CD8-positive, alpha-beta memory T cell (primary cell): ENCODE results near the gene ZCCHC10. TPM values are rescaled to one million over a fixed set of nuclear protein-coding genes. Genes with fewer than 3 reads are reported as not detected.
"Not testable (repeated sequence)": the region's sequence is repeated elsewhere in the genome, so short reads cannot be mapped to it uniquely, and the experiment has no call there.

Experiments used
- CTCF ChIA-PET: fragments of 350-600 bp; sonication (Branson Sonifier 250); formaldehyde crosslinking; loops from one replicate; lab custom pipeline; 2021; ENCODE audit warnings: antibody characterized with exemption; lab: Charles Lee
- POLR2A ChIA-PET: fragments of 350-600 bp; sonication (Branson Sonifier 250); formaldehyde crosslinking; loops from one replicate; lab custom pipeline; 2021; ENCODE audit warnings: antibody characterized with exemption; lab: Charles Lee
- DNase-seq, 5 donors: peaks; one replicate each; pipeline versions ENCODE4 v3.0.0 to v3.0.0-alpha.2; 2020 to 2022; ENCODE audit warnings: mixed read lengths in 1 of 5
- H3K27ac ChIP-seq: one replicate; pipeline ENCODE4 v1.7.0; 2013; ENCODE audit warnings: low read depth, mild to moderate bottlenecking, low read length, moderate library complexity
- H3K27me3 ChIP-seq: 2 replicates; pipeline ENCODE4 v1.7.0; 2013; ENCODE audit warnings: low read length, mild to moderate bottlenecking; ENCODE audit not compliant: insufficient read depth, poor library complexity, severe bottlenecking
- H3K36me3 ChIP-seq: 2 replicates; pipeline ENCODE4 v1.7.0; 2013; ENCODE audit warnings: mild to moderate bottlenecking, low read length, moderate library complexity; ENCODE audit not compliant: insufficient read depth
- H3K4me1 ChIP-seq: 2 replicates; pipeline ENCODE4 v1.7.0; 2013; ENCODE audit warnings: mild to moderate bottlenecking, low read length, moderate library complexity; ENCODE audit not compliant: insufficient read depth
- H3K4me3 ChIP-seq: 2 replicates; pipeline ENCODE4 v1.7.0; 2013; ENCODE audit warnings: mild to moderate bottlenecking, low read length
- H3K9me3 ChIP-seq: 2 replicates; pipeline ENCODE4 v1.7.0; 2013; ENCODE audit warnings: mild to moderate bottlenecking, low read length
- H3K27ac Mint-ChIP-seq, 8 donors: one replicate each; pipeline ENCODE4 v1.8.0; 2020 to 2021; ENCODE audit warnings: mixed read lengths in 8 of 8, mild to moderate bottlenecking in 6 of 8, inconsistent platforms in 3 of 8, moderate library complexity in 3 of 8
- H3K27me3 Mint-ChIP-seq, 2 donors: one replicate each; pipeline ENCODE4 v1.8.0; 2020 to 2021; ENCODE audit warnings: mixed read lengths in 2 of 2, mild to moderate bottlenecking in 1 of 2, moderate library complexity in 1 of 2
- H3K36me3 Mint-ChIP-seq, 3 donors: one replicate each; pipeline ENCODE4 v1.8.0; 2020 to 2021; ENCODE audit warnings: mixed read lengths in 3 of 3, inconsistent platforms in 1 of 3, mild to moderate bottlenecking in 1 of 3
- H3K4me1 Mint-ChIP-seq, 3 donors: one replicate each; pipeline ENCODE4 v1.8.0; 2020 to 2021; ENCODE audit warnings: mixed read lengths in 3 of 3, inconsistent platforms in 1 of 3, mild to moderate bottlenecking in 1 of 3
- H3K4me3 Mint-ChIP-seq, 7 donors: one replicate each; pipeline ENCODE4 v1.8.0; 2020 to 2021; ENCODE audit warnings: mixed read lengths in 7 of 7, mild to moderate bottlenecking in 6 of 7, moderate library complexity in 4 of 7, inconsistent platforms in 2 of 7
- H3K9me3 Mint-ChIP-seq, 5 donors: one replicate each; pipeline ENCODE4 v1.8.0; 2020 to 2022; ENCODE audit warnings: mixed read lengths in 5 of 5, mild to moderate bottlenecking in 3 of 5, moderate library complexity in 2 of 5, inconsistent platforms in 1 of 5
- polyA plus RNA-seq: library from polyadenylated mRNA; unstranded; fragments of 300-500 nt; fragmentation: Illumina TruSeq; gene quantifications from one replicate; pipeline ENCODE4 v1.2.3, GENCODE V29; 2021
- total RNA-seq, 2 experiments: library from RNA; stranded (reverse); gene quantifications; one replicate each; pipeline ENCODE4 v1.2.3, GENCODE V29; 2021

Gene ZCCHC10
- total and polyA plus RNA-seq, 3 experiments from 2014 or later: 31.8 to 40.0 (median 35.0) TPM

DNA sequence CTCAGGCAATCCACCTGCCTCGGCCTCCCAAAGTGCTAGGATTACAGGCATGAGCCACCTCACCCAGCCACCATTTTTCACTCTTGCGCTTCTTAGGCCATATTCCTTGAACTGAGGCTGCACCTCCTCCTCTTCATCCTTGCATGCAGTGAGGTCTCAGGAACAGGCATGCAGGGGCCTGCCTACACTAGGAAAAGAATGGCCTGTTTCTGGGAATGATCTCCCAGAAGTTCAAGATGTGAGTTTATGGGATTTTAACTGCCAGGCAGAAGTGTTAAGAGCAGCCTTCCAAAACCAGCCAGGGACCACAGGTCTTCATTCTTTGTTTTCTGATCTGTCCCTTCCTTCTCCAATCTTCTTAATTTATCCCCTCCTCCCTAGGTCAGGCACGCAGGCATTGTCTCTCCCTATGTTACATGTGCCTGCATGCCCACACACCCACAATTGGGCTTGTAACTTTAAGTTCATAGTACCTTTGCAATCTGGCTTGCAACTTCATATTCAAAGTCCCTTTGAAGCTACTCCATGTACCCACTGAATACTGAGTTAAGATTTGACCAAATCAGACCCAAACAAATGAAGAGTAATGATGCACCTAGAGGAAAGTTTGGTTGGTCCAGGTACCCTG is 14.9 kb upstream of the ZCCHC10 start:
- peaks cover 0 to 3% of the 10 kb centered on the region in 2 donors for H3K27me3 Mint-ChIP-seq
- H3K27me3 ChIP-seq: no peaks in the 10 kb centered on the region
- H3K4me1 Mint-ChIP-seq: no peaks in the 10 kb centered on the region
- H3K4me3 Mint-ChIP-seq: no peak overlapping the region
- DNase-seq: no peak
- CTCF ChIA-PET: no interaction called here
- H3K9me3 ChIP-seq: no peaks in the 10 kb centered on the region
- H3K36me3 Mint-ChIP-seq: peaks cover 0 to 2% (median 0%) of the 10 kb centered on the region in 3 donors
- H3K4me3 ChIP-seq: no peak overlapping the region
- H3K27ac ChIP-seq: no peak overlapping the region
- no peaks in the 10 kb centered on the region for H3K36me3 ChIP-seq
- POLR2A ChIA-PET: no interaction called here
- H3K9me3 Mint-ChIP-seq: no peaks in the 10 kb centered on the region
- H3K4me1 ChIP-seq: no peaks in the 10 kb centered on the region
- no peak overlapping the region for H3K27ac Mint-ChIP-seq

DNA sequence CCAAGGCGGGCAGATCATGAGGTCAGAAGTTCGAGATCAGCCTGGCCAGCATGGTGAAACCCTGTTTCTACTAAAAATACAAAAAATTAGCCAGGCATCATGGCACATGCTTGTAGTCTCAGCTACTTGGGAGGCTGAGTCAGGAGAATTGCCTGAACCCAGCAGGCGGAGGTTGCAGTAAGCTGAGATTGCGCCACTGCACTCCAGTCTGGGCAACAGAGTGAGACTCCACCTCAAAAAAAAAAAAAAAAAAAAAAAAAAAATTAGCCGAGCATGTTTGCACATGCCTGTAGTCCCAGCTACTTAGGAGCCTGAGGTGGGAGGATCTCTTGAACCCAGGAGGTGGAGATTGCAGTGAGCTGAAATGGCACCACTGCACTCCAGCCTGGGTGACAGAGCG is 10.3 kb upstream of the ZCCHC10 start:
- H3K4me3 Mint-ChIP-seq, H3K9me3 ChIP-seq, DNase-seq, H3K27me3 ChIP-seq, H3K36me3 Mint-ChIP-seq, H3K9me3 Mint-ChIP-seq, H3K27ac ChIP-seq, H3K27ac Mint-ChIP-seq, H3K4me1 ChIP-seq, H3K27me3 Mint-ChIP-seq, H3K36me3 ChIP-seq, CTCF ChIA-PET, H3K4me3 ChIP-seq: not testable (repeated sequence)
- POLR2A ChIA-PET: interaction anchor here (0.6 kb wide), 1 partner anchor 713 kb away, joined by 3 read pairs; no protein-coding TSS in a partner anchor
- peaks cover 8 to 11% (median 11%) of the 10 kb centered on the region in 3 donors for H3K4me1 Mint-ChIP-seq

DNA sequence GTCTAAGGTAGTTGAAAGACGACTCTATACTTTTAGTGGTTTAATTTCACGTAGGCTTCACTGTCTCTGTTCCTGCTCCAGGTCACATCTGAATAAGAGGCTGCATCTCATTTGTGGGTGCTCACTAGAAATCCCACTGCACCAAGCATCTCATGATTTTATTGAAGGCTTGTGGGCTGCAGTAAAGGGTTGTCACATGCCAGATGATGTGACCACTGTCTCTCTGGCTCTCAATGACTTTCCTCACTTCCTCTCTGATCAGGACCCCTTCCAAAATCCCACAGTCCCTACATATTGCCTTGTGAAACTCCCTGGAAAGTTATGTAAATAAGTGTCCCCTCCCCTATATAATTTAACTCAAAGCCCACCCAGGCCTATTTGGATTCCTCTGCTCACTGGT is 8.9 kb upstream of the ZCCHC10 start:
- Histone ChIP-seq H3K4me3 (no peak overlapping the region), H3K27me3 (no peaks in the 10 kb centered on the region), H3K27ac (no peak overlapping the region), H3K36me3 (no peaks in the 10 kb centered on the region), H3K4me1 (no peaks in the 10 kb centered on the region), H3K9me3 (no peaks in the 10 kb centered on the region)
- Mint-ChIP-seq H3K36me3 (peaks cover 0 to 2% (median 0%) of the 10 kb centered on the region in 3 donors), H3K4me3 (no peak overlapping the region), H3K9me3 (no peaks in the 10 kb centered on the region), H3K4me1 (peaks cover 8 to 11% (median 11%) of the 10 kb centered on the region in 3 donors), H3K27ac (no peak overlapping the region), H3K27me3 (peaks cover 0 to 6% of the 10 kb centered on the region in 2 donors)
- DNase-seq: no peak
- ChIA-PET CTCF (no interaction called here), POLR2A (no interaction called here)

DNA sequence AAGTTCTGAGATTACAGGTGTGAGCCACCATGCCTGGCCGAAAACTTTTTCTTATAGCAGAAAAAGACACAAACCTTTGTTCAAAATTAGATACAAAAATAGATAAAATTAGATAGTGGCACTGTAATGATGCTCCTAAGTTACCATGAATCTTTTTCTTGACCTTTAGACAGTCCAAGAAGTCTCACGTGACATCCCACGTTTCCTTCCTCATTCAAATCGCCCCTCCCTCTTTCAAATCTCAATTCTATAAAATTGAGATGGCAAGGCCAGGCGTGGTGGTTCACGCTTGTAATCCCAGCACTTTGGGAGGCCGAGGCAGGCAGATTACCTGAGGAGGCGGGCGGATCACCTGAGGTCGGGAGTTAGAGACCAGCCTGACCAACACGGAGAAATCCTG is 7.7 kb upstream of the ZCCHC10 start:
- Histone ChIP-seq H3K9me3 (no peaks in the 10 kb centered on the region), H3K4me3 (no peak overlapping the region), H3K4me1 (no peaks in the 10 kb centered on the region), H3K27me3 (no peaks in the 10 kb centered on the region), H3K36me3 (no peaks in the 10 kb centered on the region), H3K27ac (no peak overlapping the region)
- ChIA-PET POLR2A (interaction anchor here (0.6 kb wide), 1 partner anchor 73 kb away, joined by 8 read pairs; no protein-coding TSS in a partner anchor), CTCF (no interaction called here)
- peaks cover 0 to 2% (median 0%) of the 10 kb centered on the region in 3 donors for H3K36me3 Mint-ChIP-seq
- no peaks in the 10 kb centered on the region for H3K9me3 Mint-ChIP-seq
- peaks cover 3 to 6% of the 10 kb centered on the region in 2 donors for H3K27me3 Mint-ChIP-seq
- H3K4me3 Mint-ChIP-seq: no peak overlapping the region
- peaks cover 8 to 11% (median 11%) of the 10 kb centered on the region in 3 donors for H3K4me1 Mint-ChIP-seq
- no peak for DNase-seq
- H3K27ac Mint-ChIP-seq: no peak overlapping the region

DNA sequence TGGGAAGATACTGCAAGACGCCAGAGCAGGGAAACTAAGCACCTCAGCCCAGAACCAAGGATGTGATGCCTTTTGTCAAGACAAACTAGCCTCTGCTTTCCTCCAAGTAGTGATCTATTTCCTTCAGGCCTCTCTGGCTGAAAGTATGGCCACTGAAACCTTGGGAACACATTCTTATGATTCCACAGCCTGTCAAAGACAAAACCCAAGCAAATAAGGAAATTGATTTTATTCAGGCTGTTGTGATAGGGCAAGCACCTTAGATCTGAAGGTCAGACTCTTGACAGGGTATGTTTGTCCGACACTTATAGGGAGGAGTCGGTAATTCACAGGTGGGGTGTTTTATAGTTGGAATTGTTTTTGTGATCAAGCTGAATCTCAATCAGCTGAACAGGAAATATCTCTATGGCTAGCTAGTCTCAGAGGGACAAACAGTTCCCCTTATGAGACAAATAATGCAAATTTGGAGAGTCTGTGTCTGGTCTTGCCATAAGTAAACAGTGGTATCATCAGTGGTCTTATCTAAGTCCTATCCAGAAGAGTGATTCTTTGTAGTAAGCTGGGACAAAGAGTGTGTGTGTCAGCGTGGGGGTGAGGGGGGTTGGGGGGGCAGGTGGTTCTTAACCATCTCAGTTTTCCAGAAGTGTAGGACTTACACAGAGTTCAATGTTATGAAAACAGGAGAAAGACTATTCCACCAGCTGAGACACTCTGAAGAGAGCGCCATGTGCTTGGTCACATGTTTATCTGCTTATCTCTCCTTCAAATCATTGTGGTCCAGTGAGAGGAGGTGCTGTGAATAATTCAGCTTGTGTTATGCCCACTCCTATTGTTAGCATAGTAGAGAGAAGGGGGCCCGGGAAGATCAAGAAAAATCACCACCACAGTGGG is 6.7 kb upstream of the ZCCHC10 start:
- POLR2A ChIA-PET: interaction anchor here (0.5 kb wide), 1 partner anchor 693 kb away, joined by 4 read pairs; no protein-coding TSS in a partner anchor
- DNase-seq: peak in 1 of 5 donors; percentile 25
- Histone ChIP-seq H3K4me1 (no peaks in the 10 kb centered on the region), H3K36me3 (no peaks in the 10 kb centered on the region), H3K4me3 (no peak overlapping the region), H3K27me3 (no peaks in the 10 kb centered on the region), H3K27ac (no peak overlapping the region), H3K9me3 (no peaks in the 10 kb centered on the region)
- Mint-ChIP-seq H3K27ac (peak overlapping the region in 2 of 8 donors; percentile 33 to 68), H3K27me3 (peaks cover 3 to 6% of the 10 kb centered on the region in 2 donors), H3K4me3 (no peak overlapping the region), H3K36me3 (peaks cover 0 to 2% (median 0%) of the 10 kb centered on the region in 3 donors), H3K9me3 (no peaks in the 10 kb centered on the region), H3K4me1 (peaks cover 8 to 11% (median 11%) of the 10 kb centered on the region in 3 donors)
- CTCF ChIA-PET: no interaction called here

DNA sequence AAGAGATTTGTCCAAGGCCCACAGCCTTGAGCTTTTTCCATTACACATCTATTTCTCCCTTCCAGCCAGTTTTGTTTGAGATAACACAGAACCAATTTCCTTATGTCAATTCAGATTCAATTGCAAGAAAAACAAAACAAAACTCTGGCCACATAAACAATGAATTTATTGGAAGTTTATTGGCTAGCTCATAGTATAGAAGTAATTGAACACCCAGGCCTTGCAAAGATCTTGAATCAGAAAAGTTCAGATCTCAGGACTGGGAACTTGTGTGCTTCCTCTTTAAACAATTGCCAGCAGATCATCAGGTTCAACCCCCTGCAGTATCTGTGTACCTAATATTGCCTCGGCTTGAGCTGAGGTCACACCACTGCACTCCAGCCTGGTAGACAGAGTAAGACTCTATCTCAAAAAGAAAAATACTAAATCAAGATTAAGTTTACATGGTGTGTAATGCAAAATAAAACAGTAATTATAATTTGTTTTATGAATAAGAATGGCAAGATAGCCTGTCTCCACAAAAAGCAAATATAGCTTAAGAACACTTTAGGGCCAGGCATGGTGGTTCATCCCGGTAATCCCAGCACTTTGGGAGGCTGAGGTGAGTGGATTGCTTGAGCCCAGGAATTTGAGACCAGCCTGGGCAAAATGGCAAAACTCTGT is 4.1 kb upstream of the ZCCHC10 start:
- peaks cover 5% of the 10 kb centered on the region for H3K4me1 ChIP-seq
- Mint-ChIP-seq H3K4me3 (no peak overlapping the region), H3K9me3 (no peaks in the 10 kb centered on the region), H3K27me3 (peaks cover 3 to 6% of the 10 kb centered on the region in 2 donors), H3K36me3 (peaks cover 0 to 9% (median 2%) of the 10 kb centered on the region in 3 donors), H3K27ac (peak overlapping the region in 1 of 8 donors; percentile 86), H3K4me1 (peaks cover 15 to 24% (median 23%) of the 10 kb centered on the region in 3 donors)
- no peaks in the 10 kb centered on the region for H3K27me3 ChIP-seq
- H3K9me3 ChIP-seq: no peaks in the 10 kb centered on the region
- no peak overlapping the region for H3K4me3 ChIP-seq
- ChIA-PET CTCF (interaction anchor here (0.9 kb wide), 1 partner anchor 8 kb away, joined by 3 read pairs; no protein-coding TSS in a partner anchor), POLR2A (interaction anchor here (1.9 kb wide), 1 partner anchor 21 kb away, joined by 6 read pairs; the partner anchor contains the start of gene HSPA4)
- H3K36me3 ChIP-seq: no peaks in the 10 kb centered on the region
- no peak overlapping the region for H3K27ac ChIP-seq
- no peak for DNase-seq

DNA sequence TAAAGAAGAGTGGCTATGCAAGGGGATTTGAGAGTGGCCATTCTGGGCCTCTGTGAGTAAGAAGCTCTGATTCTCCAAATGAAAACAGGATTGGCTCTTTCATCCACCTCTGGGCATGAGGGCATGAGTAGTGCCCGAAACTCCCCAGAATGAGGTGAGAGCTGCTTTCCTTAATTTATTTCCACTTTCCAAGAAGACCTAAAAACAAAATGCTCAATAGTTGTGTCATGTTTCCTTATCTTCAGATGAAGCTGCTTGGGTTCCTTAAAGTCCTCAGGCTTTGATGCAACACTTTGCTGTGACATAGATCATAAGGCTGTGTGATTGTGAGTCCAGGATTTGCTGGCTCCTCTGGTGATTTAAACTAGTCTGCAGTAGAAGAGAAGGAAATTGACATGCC is 3.1 kb upstream of the ZCCHC10 start:
- Mint-ChIP-seq H3K36me3 (peaks cover 0 to 9% (median 3%) of the 10 kb centered on the region in 3 donors), H3K4me3 (peak overlapping the region in 1 of 7 donors; percentile 23), H3K27me3 (peaks cover 0 to 3% of the 10 kb centered on the region in 2 donors), H3K4me1 (peaks cover 20 to 33% (median 32%) of the 10 kb centered on the region in 3 donors), H3K9me3 (no peaks in the 10 kb centered on the region), H3K27ac (no peak overlapping the region)
- ChIA-PET CTCF (no interaction called here), POLR2A (interaction anchor here (1.9 kb wide), 1 partner anchor 22 kb away, joined by 6 read pairs; the partner anchor contains the start of gene HSPA4)
- DNase-seq: no peak
- Histone ChIP-seq H3K36me3 (no peaks in the 10 kb centered on the region), H3K27me3 (no peaks in the 10 kb centered on the region), H3K4me1 (peaks cover 10% of the 10 kb centered on the region), H3K4me3 (no peak overlapping the region), H3K9me3 (no peaks in the 10 kb centered on the region), H3K27ac (no peak overlapping the region)
